Liver (tissue), 3 donors: Measurements from ENCODE around the gene SUCO.

Experiments
- FOXA2 ChIP-seq: IDR thresholded peaks from 2 replicates; pipeline ENCODE4 v1.6.1; 2016; ENCODE audit warnings: antibody characterized with exemption
- GABPA ChIP-seq, 2 donors: IDR thresholded peaks in 1 of 2; conservative IDR thresholded peaks in 1 of 2; 2 replicates each; pipeline ENCODE4 v1.6.1; 2016; ENCODE audit warnings: antibody characterized with exemption in 2 of 2, mild to moderate bottlenecking in 1 of 2, moderate library complexity in 1 of 2
- HNF4G ChIP-seq: IDR thresholded peaks from 2 replicates; pipeline ENCODE4 v1.6.1; 2016; ENCODE audit warnings: antibody characterized with exemption
- JUND ChIP-seq, 2 donors: IDR thresholded peaks; 2 replicates each; pipeline ENCODE4 v1.6.1; 2016; ENCODE audit warnings: antibody characterized with exemption in 2 of 2
- RAD21 ChIP-seq, 2 donors: IDR thresholded peaks; 2 replicates each; pipeline ENCODE4 v1.6.1; 2016; ENCODE audit warnings: antibody characterized with exemption in 2 of 2, mild to moderate bottlenecking in 2 of 2
- RXRA ChIP-seq, 2 donors: IDR thresholded peaks; 2 replicates each; pipeline ENCODE4 v1.6.1; 2017 to 2018; ENCODE audit warnings: antibody characterized with exemption in 2 of 2, mild to moderate bottlenecking in 1 of 2
- TAF1 ChIP-seq: conservative IDR thresholded peaks from 2 replicates; pipeline ENCODE4 v1.6.1; 2016; ENCODE audit warnings: antibody characterized with exemption, mild to moderate bottlenecking
- TF ChIP-seq, protein P1 (sequence below): fragments of 150-350 bp; IDR thresholded peaks from 2 replicates; pipeline ENCODE4 v1.5.1; 2017; ENCODE audit warnings: improper control_type of control experiment, low read depth, low read length; ENCODE audit not compliant: missing input control
- TF ChIP-seq, protein P2 (sequence below): IDR thresholded peaks from 2 replicates; pipeline ENCODE4 v1.6.1; 2016; ENCODE audit warnings: antibody characterized with exemption, mild to moderate bottlenecking
- TF ChIP-seq, protein P3 (sequence below): IDR thresholded peaks from 2 replicates; pipeline ENCODE4 v1.6.1; 2016; ENCODE audit warnings: antibody characterized with exemption
- donor health status: healthy.
- donor health status: healthy.

- TF ChIP-seq, protein P1, sequence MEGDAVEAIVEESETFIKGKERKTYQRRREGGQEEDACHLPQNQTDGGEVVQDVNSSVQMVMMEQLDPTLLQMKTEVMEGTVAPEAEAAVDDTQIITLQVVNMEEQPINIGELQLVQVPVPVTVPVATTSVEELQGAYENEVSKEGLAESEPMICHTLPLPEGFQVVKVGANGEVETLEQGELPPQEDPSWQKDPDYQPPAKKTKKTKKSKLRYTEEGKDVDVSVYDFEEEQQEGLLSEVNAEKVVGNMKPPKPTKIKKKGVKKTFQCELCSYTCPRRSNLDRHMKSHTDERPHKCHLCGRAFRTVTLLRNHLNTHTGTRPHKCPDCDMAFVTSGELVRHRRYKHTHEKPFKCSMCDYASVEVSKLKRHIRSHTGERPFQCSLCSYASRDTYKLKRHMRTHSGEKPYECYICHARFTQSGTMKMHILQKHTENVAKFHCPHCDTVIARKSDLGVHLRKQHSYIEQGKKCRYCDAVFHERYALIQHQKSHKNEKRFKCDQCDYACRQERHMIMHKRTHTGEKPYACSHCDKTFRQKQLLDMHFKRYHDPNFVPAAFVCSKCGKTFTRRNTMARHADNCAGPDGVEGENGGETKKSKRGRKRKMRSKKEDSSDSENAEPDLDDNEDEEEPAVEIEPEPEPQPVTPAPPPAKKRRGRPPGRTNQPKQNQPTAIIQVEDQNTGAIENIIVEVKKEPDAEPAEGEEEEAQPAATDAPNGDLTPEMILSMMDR = no peak
- no peak for TF ChIP-seq GABPA (IDR thresholded peaks at IDR 0.05 in 1 of 2, conservative IDR thresholded peaks at IDR 0.05 in 1 of 2)
- no peak for TF ChIP-seq HNF4G
- no peak for TF ChIP-seq JUND (IDR thresholded peaks at IDR 0.05)
- TF ChIP-seq RXRA (IDR thresholded peaks at IDR 0.05) = no peak
- TF ChIP-seq TAF1 = no peak
- TF ChIP-seq, protein P2, sequence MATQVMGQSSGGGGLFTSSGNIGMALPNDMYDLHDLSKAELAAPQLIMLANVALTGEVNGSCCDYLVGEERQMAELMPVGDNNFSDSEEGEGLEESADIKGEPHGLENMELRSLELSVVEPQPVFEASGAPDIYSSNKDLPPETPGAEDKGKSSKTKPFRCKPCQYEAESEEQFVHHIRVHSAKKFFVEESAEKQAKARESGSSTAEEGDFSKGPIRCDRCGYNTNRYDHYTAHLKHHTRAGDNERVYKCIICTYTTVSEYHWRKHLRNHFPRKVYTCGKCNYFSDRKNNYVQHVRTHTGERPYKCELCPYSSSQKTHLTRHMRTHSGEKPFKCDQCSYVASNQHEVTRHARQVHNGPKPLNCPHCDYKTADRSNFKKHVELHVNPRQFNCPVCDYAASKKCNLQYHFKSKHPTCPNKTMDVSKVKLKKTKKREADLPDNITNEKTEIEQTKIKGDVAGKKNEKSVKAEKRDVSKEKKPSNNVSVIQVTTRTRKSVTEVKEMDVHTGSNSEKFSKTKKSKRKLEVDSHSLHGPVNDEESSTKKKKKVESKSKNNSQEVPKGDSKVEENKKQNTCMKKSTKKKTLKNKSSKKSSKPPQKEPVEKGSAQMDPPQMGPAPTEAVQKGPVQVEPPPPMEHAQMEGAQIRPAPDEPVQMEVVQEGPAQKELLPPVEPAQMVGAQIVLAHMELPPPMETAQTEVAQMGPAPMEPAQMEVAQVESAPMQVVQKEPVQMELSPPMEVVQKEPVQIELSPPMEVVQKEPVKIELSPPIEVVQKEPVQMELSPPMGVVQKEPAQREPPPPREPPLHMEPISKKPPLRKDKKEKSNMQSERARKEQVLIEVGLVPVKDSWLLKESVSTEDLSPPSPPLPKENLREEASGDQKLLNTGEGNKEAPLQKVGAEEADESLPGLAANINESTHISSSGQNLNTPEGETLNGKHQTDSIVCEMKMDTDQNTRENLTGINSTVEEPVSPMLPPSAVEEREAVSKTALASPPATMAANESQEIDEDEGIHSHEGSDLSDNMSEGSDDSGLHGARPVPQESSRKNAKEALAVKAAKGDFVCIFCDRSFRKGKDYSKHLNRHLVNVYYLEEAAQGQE = no peak
- TF ChIP-seq, protein P3, sequence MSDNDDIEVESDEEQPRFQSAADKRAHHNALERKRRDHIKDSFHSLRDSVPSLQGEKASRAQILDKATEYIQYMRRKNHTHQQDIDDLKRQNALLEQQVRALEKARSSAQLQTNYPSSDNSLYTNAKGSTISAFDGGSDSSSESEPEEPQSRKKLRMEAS = no peak
- no peak for TF ChIP-seq RAD21 (IDR thresholded peaks at IDR 0.05)
- no peak for TF ChIP-seq FOXA2
Observed at GRCh38 chr1:172561252-172561651, 28.3 kb downstream of the SUCO start.
